K562 (cell line): ENCODE data around the gene BAD. TPM values are rescaled to one million over a fixed set of nuclear protein-coding genes. Genes with fewer than 3 reads are reported as not detected.
A peak's percentile ranks its signal among the peaks of the same experiment; 100 is the strongest.

Experiments used
- GABPB1 ChIP-seq: sonication (generic); formaldehyde crosslinking; IDR thresholded peaks from 2 replicates; pipeline ENCODE4 v1.8.0; 2022; ENCODE audit warnings: mild to moderate bottlenecking, missing genetic modification reagents
- GATAD2A ChIP-seq: fragments of 450-650 bp; IDR thresholded peaks from 2 replicates; pipeline ENCODE4 v1.6.1; 2017
- HDAC3 ChIP-seq: fragments of 450-650 bp; IDR thresholded peaks from 2 replicates; pipeline ENCODE4 v1.6.1; 2018; ENCODE audit warnings: borderline replicate concordance, mild to moderate bottlenecking, moderate library complexity; ENCODE audit not compliant: partially characterized antibody
- HLTF ChIP-seq: fragments of 450-650 bp; IDR thresholded peaks from 2 replicates; pipeline ENCODE4 v1.6.1; 2016
- HMG20A ChIP-seq: fragments of 450-650 bp; formaldehyde crosslinking; conservative IDR thresholded peaks from 2 replicates; pipeline ENCODE4 v1.4.0; 2020; ENCODE audit warnings: mild to moderate bottlenecking, mixed read lengths
- KDM2B ChIP-seq: fragments of 250-450 bp; sonication (Bioruptor Pico); IDR thresholded peaks from 2 replicates; pipeline ENCODE4 v1.8.0; 2021; ENCODE audit warnings: mild to moderate bottlenecking, moderate library complexity
- POLR2A ChIP-seq: fragments of 450-650 bp; conservative IDR thresholded peaks from 2 replicates; pipeline ENCODE4 v1.6.1; 2016
- RBFOX2 ChIP-seq: fragments of 200-400 bp; formaldehyde crosslinking; IDR thresholded peaks from 2 replicates; pipeline ENCODE4 v1.6.1; 2017; ENCODE audit warnings: low read depth, mild to moderate bottlenecking, low read length, moderate library complexity
- RFX1 ChIP-seq: fragments of 450-650 bp; IDR thresholded peaks from 2 replicates; pipeline ENCODE4 v1.6.1; 2016; ENCODE audit warnings: mild to moderate bottlenecking, moderate library complexity
- SPI1 ChIP-seq: IDR thresholded peaks from 2 replicates; pipeline ENCODE4 v1.6.1; 2011; ENCODE audit warnings: low read depth, low read length, control low read depth, borderline replicate concordance
- THAP12 ChIP-seq: fragments of 250-450 bp; sonication (Bioruptor Pico); IDR thresholded peaks from 2 replicates; pipeline ENCODE4 v1.9.0; 2021; ENCODE audit warnings: mild to moderate bottlenecking, inconsistent platforms
- ZFX ChIP-seq: sonication (generic); formaldehyde crosslinking; IDR thresholded peaks from 2 replicates; pipeline ENCODE4 v1.8.0; 2022; ENCODE audit warnings: mild to moderate bottlenecking, missing genetic modification reagents, moderate library complexity
- ZKSCAN8 ChIP-seq: fragments of 200-800 bp; sonication (Bioruptor generic); IDR thresholded peaks from 2 replicates; pipeline ENCODE4 v1.6.1; 2016; ENCODE audit warnings: missing genetic modification characterization, missing compliant biosample characterization
- ZNF436 ChIP-seq: fragments of 250-450, 450-650 bp; sonication (Bioruptor Pico); formaldehyde crosslinking; IDR thresholded peaks from 2 replicates; pipeline ENCODE4 v1.7.0; 2020; ENCODE audit warnings: mild to moderate bottlenecking
- ZNF511 ChIP-seq: sonication (generic); formaldehyde crosslinking; IDR thresholded peaks from 2 replicates; pipeline ENCODE4 v1.8.0; 2022; ENCODE audit warnings: mild to moderate bottlenecking, missing genetic modification reagents
- ZNF551 ChIP-seq: fragments of 250-450 bp; sonication (Bioruptor Pico); IDR thresholded peaks from 2 replicates; pipeline ENCODE4 v1.5.0; 2021; ENCODE audit warnings: mild to moderate bottlenecking, moderate library complexity
- ZNF561 ChIP-seq: fragments of 450-650 bp; formaldehyde crosslinking; conservative IDR thresholded peaks from 2 replicates; pipeline ENCODE4 v1.4.0; 2020; ENCODE audit warnings: mild to moderate bottlenecking, moderate library complexity
- ZNF76 ChIP-seq: fragments of 250-450 bp; sonication (Bioruptor Pico); IDR thresholded peaks from 2 replicates; pipeline ENCODE4 v1.4.0; 2020; ENCODE audit warnings: mild to moderate bottlenecking, moderate library complexity, borderline replicate concordance
- polyA plus RNA-seq, 8 experiments: library from polyadenylated mRNA; depleted of rRNA in 4 of 8; stranded (reverse) in 5 of 8; unstranded in 3 of 8; fragments of >200 nt; fragmentation: Nextera tagmentation in 2 of 8; fragmentation: Illumina TruSeq in 1 of 8; extraction: Ambion mirVana in 2 of 8; extraction: Trizol in 1 of 8; gene quantifications; 2 replicates each; pipeline versions ENCODE4 v1.2.1 to v1.2.3, GENCODE V29; 2011 to 2014; ENCODE audit warnings: inconsistent platforms in 1 of 8, missing spikeins in 1 of 8
- total RNA-seq, 7 experiments: library from RNA; depleted of rRNA in 6 of 7; stranded (reverse); fragments of >200 nt in 6 of 7; fragmentation: Illumina TruSeq in 2 of 7; extraction: Trizol in 2 of 7; gene quantifications; 2 replicates each; pipeline versions ENCODE4 v1.2.1 to v1.2.3, GENCODE V29; 2011 to 2021; ENCODE audit warnings: low replicate concordance in 1 of 7
- TF ChIP-seq, protein P1 (sequence below): fragments of 200-800 bp; sonication (Bioruptor generic); IDR thresholded peaks from 2 replicates; pipeline ENCODE4 v1.6.1; 2017; ENCODE audit warnings: missing genetic modification characterization, missing compliant biosample characterization
- TF ChIP-seq, protein P2 (sequence below), 3 experiments: fragments of 200-800 bp in 1 of 3; sonication (Bioruptor generic) in 1 of 3; sonication (generic) in 1 of 3; formaldehyde crosslinking in 1 of 3; IDR thresholded peaks; 2 replicates each; pipeline versions ENCODE4 v1.6.1 to v1.8.0; 2016 to 2022; ENCODE audit warnings: mild to moderate bottlenecking in 2 of 3, missing compliant biosample characterization in 2 of 3, missing genetic modification characterization in 2 of 3, missing genetic modification reagents in 1 of 3
- TF ChIP-seq, protein P3 (sequence below): conservative IDR thresholded peaks from 2 replicates; pipeline ENCODE4 v1.6.1; 2011; ENCODE audit warnings: low read depth, mild to moderate bottlenecking, low read length; ENCODE audit not compliant: control insufficient read depth

Gene BAD
- total and polyA plus RNA-seq, 9 of the 15 experiments (the other 6 are each of a cell fraction or from before 2014, with no cell fraction given) = 0.61 to 45.6 (median 11.8) TPM

DNA sequence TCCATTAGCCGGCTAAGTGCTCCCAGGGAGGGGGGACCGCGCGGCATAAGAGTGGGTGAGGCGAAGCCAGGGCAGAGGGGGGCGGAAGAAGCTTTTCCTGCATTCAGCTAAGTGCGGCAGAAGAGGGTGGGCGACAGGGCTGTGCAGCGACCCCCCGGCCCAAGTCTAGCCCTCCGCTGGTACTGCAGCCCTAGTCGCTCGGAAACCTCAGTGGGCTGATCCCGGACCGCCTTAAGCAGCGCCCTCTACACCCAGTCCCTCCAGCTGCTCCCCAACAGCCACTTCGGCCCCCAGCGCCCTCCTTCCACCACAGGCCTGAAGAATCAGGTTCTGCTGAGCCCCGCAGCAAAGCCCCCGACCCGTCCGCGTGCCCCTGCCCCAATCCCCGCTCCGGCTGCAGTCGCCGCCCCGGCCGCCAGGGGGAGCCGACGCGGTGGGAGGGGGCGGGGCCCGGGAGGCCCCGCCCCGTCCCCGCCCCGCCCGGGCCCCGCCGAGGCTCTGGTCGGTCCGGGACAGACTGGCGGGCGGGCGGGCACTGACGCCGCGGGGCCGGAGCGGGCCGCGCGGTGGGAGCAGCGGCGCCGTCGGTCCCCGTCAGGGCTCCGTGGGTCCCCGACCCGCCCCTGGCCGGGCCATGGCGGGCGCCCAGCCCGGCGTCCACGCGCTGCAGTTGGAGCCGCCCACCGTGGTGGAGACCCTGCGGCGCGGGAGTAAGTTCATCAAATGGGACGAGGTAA lies 33.3 kb downstream of the BAD start, which contains the start of gene PLCB3 (continued):
- TF ChIP-seq, protein P1, sequence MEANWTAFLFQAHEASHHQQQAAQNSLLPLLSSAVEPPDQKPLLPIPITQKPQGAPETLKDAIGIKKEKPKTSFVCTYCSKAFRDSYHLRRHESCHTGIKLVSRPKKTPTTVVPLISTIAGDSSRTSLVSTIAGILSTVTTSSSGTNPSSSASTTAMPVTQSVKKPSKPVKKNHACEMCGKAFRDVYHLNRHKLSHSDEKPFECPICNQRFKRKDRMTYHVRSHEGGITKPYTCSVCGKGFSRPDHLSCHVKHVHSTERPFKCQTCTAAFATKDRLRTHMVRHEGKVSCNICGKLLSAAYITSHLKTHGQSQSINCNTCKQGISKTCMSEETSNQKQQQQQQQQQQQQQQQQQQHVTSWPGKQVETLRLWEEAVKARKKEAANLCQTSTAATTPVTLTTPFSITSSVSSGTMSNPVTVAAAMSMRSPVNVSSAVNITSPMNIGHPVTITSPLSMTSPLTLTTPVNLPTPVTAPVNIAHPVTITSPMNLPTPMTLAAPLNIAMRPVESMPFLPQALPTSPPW (CRISPR knock-in tag) = peak; percentile 77
- TF ChIP-seq GATAD2A = peak; percentile 59; the same call in 1 of the 2 replicates
- TF ChIP-seq, protein P2, sequence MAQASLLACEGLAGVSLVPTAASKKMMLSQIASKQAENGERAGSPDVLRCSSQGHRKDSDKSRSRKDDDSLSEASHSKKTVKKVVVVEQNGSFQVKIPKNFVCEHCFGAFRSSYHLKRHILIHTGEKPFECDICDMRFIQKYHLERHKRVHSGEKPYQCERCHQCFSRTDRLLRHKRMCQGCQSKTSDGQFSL (CRISPR knock-in tag; IDR thresholded peaks at IDR 0.05) = no peak
- TF ChIP-seq, protein P2 (tag; IDR thresholded peaks at IDR 0.05) = no peak; a peak in 1 of 4 replicates
- TF ChIP-seq ZNF551 (CRISPR knock-in tag) = no peak
- peak; percentile 76; the same call in 1 of the 2 replicates for TF ChIP-seq THAP12 (CRISPR knock-in tag)
- TF ChIP-seq GABPB1 (CRISPR knock-in tag) = peak; percentile 64; the same call in 1 of the 2 replicates
- no peak for TF ChIP-seq ZNF436 (CRISPR knock-in tag)
- TF ChIP-seq ZFX (CRISPR knock-in tag) = peak; percentile 40; the same call in 1 of the 2 replicates
- no peak for TF ChIP-seq KDM2B (CRISPR knock-in tag)
- peak; percentile 62 for TF ChIP-seq POLR2A
- peak; percentile 39; the same call in 1 of the 2 replicates for TF ChIP-seq HLTF
- TF ChIP-seq SPI1 = no peak
- TF ChIP-seq ZKSCAN8 = no peak
- peak; percentile 67 for TF ChIP-seq RBFOX2
- TF ChIP-seq ZNF76 (CRISPR knock-in tag) = no peak
- no peak for TF ChIP-seq HMG20A (CRISPR knock-in tag)
- no peak for TF ChIP-seq HDAC3
- no peak for TF ChIP-seq ZNF561 (CRISPR knock-in tag)
- TF ChIP-seq RFX1 = no peak
- TF ChIP-seq, protein P3, sequence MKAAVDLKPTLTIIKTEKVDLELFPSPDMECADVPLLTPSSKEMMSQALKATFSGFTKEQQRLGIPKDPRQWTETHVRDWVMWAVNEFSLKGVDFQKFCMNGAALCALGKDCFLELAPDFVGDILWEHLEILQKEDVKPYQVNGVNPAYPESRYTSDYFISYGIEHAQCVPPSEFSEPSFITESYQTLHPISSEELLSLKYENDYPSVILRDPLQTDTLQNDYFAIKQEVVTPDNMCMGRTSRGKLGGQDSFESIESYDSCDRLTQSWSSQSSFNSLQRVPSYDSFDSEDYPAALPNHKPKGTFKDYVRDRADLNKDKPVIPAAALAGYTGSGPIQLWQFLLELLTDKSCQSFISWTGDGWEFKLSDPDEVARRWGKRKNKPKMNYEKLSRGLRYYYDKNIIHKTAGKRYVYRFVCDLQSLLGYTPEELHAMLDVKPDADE = peak; percentile 56; the same call in 1 of the 2 replicates
- no peak for TF ChIP-seq ZNF511 (CRISPR knock-in tag)
